Heart right ventricle (tissue), 16 donors: ENCODE measurements around the gene FGGY. TPM values are rescaled to one million over a fixed set of nuclear protein-coding genes. Genes with fewer than 3 reads are reported as not detected.

Source experiments
- ATAC-seq, 8 donors: fragments of 200-7000 bp; cut with Tn5 transposase; one replicate each; pipeline ENCODE4 v1.9.1; 2020; ENCODE audit warnings: mild to moderate bottlenecking in 8 of 8, moderate library complexity in 8 of 8, moderate number of reproducible peaks in 1 of 8
- DNase-seq, 2 donors: peaks; one replicate each; pipeline ENCODE4 v3.0.0-alpha.2; 2020
- H3K27ac ChIP-seq, 10 donors: fragments of 200-600 bp; sonication (generic) in 2 of 10; one replicate each; pipeline versions ENCODE4 v1.5.0 to v1.8.0; 2020 to 2022; ENCODE audit warnings: mild to moderate bottlenecking in 3 of 10
- H3K27me3 ChIP-seq, 7 donors: fragments of 200-600 bp; one replicate each; pipeline ENCODE4 v1.8.0; 2021 to 2022; ENCODE audit warnings: mild to moderate bottlenecking in 2 of 7
- H3K36me3 ChIP-seq, 9 donors: fragments of 200-600 bp; sonication (generic) in 1 of 9; one replicate each; pipeline versions ENCODE4 v1.5.0 to v1.8.0; 2020 to 2022; ENCODE audit warnings: mild to moderate bottlenecking in 2 of 9
- H3K4me1 ChIP-seq, 9 donors: fragments of 200-600 bp; sonication (generic) in 1 of 9; one replicate each; pipeline versions ENCODE4 v1.5.0 to v1.8.0; 2020 to 2022; ENCODE audit warnings: mild to moderate bottlenecking in 4 of 9
- H3K4me3 ChIP-seq, 10 donors: fragments of 200-600 bp; sonication (generic) in 2 of 10; one replicate each; pipeline versions ENCODE4 v1.5.0 to v1.8.0; 2020 to 2022; ENCODE audit warnings: mild to moderate bottlenecking in 7 of 10, moderate library complexity in 2 of 10
- H3K9me3 ChIP-seq, 11 donors: fragments of 200-600 bp in 10 of 11; sonication (generic) in 2 of 11; one replicate each; pipeline versions ENCODE4 v1.5.0 to v1.8.0; 2013 to 2022; ENCODE audit warnings: mild to moderate bottlenecking in 2 of 11, control low read depth in 1 of 11, moderate library complexity in 1 of 11
- WGBS, 2 donors: extraction: QIAGEN DNeasy Blood & Tissue Kit; methylation state at CpG; one replicate each; pipeline ENCODE4 v1.1.7; 2013; ENCODE audit warnings: inconsistent platforms in 1 of 2; 5-methylcytosine and 5-hydroxymethylcytosine counted together
- intact Hi-C, 10 donors: fragments of 100-400 bp; cut with DNase I; formaldehyde crosslinking; loops; one replicate each; pipeline versions ENCODE4 v1.11.1 to v1.14.2; 2022
- polyA plus RNA-seq, 2 donors: library from polyadenylated mRNA; stranded (reverse); fragments of 200-250 nt; gene quantifications; one replicate each; pipeline ENCODE4 v1.2.3, GENCODE V29; 2013
- total RNA-seq, 10 donors: library from RNA; stranded (reverse); fragmentation: NEBNext Ultra II Directional in 3 of 10; extraction: Animal tissue kit (Norgen Biotek cat#: 25700) in 3 of 10; gene quantifications; one replicate each; pipeline versions ENCODE4 v1.2.1 to v1.2.4, GENCODE V29; 2021 to 2023
- TF ChIP-seq, protein P1 (sequence below), 9 donors: fragments of 200-600 bp; sonication (generic) in 2 of 9; IDR thresholded peaks; one replicate each; pipeline versions ENCODE4 v1.5.0 to v1.8.0; 2021 to 2022; ENCODE audit warnings: antibody characterized with exemption in 9 of 9, mild to moderate bottlenecking in 5 of 9, moderate library complexity in 1 of 9
- donor health status: Arrhythmogenic right ventricular cardiomyopathy.
- donor health status: ischemic (EF 13 %, LVEDD 7.1; RV severe dilation, severe dysfunction).
- donor health status: healthy with polysubstance abuse.
- donor health status: DM: no; HTN: yes; CAD: no.
- donor health status: DM: no; HTN: no; CAD: no.
- donor health status: ischemic (EF 25% LVEDD 6.9; RV normal size, moderate dysfunction).
- donor health status: ischemic (EF 25% LVEDD 5.7; RV mildly dilated, moderate dysfunction).
- donor health status: healthy.
- donor health status: DM: yes; HTN: yes; CAD: no.
- donor health status: Ischemic cardiomyopathy.
- donor health status: ischemic (EF 35%, LVEDD 5.7; RV mildly dilated, moderate dysfunction).
- donor health status: nonischemic (EF 11% LVEDD 7.7; RV severe dilation, severe dysfunction).
- donor health status: DM: yes; HTN: yes; CAD: no.
- donor health status: PGD.
- donor health status: ischemic (EF 29% LVEDD 5.4; RV normal size, mild dysfunction).
- donor health status: nonischemic (EF 23%, LVEDD 6.1; RV moderate dilation, normal function).

The FGGY gene
- total and polyA plus RNA-seq, 12 donors: 3.1 to 51.8 (median 34.7) TPM

DNA sequence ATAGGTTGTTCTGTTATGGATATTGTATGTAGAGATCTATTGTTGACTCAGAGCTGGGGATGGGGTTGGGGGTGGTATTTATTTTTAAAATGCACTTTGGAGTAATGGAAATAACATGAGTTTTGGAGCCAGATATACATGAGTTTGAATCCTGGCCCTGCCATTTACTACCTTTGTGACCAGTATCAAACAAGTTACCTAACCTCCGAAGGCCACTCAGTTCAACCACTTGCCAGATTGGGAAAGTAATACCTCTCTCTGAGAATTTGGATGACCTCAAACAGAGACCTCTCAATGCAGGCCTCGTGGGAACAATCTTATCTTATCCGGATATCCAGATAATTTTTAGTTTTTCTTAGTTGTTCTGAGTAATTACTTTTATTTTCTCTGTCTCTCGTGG, 181.0 kb downstream of the FGGY start:
- H3K9me3 ChIP-seq: no peaks in the 10 kb centered on the region
- no peaks in the 10 kb centered on the region for H3K36me3 ChIP-seq
- TF ChIP-seq, protein P1, sequence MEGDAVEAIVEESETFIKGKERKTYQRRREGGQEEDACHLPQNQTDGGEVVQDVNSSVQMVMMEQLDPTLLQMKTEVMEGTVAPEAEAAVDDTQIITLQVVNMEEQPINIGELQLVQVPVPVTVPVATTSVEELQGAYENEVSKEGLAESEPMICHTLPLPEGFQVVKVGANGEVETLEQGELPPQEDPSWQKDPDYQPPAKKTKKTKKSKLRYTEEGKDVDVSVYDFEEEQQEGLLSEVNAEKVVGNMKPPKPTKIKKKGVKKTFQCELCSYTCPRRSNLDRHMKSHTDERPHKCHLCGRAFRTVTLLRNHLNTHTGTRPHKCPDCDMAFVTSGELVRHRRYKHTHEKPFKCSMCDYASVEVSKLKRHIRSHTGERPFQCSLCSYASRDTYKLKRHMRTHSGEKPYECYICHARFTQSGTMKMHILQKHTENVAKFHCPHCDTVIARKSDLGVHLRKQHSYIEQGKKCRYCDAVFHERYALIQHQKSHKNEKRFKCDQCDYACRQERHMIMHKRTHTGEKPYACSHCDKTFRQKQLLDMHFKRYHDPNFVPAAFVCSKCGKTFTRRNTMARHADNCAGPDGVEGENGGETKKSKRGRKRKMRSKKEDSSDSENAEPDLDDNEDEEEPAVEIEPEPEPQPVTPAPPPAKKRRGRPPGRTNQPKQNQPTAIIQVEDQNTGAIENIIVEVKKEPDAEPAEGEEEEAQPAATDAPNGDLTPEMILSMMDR (IDR thresholded peaks at IDR 0.05): no peak
- DNase-seq (no peak), ATAC-seq (no peak)
- no peaks in the 10 kb centered on the region for H3K27me3 ChIP-seq
- H3K4me3 ChIP-seq: no peak overlapping the region
- H3K4me1 ChIP-seq: peaks cover 0 to 17% (median 7%) of the 10 kb centered on the region in 9 donors
- 69 to 75% methylated on average over 4 of the region's 4 CpGs for WGBS, 2 donors
- no peak overlapping the region for H3K27ac ChIP-seq
- intact Hi-C loops: no loop called here

DNA sequence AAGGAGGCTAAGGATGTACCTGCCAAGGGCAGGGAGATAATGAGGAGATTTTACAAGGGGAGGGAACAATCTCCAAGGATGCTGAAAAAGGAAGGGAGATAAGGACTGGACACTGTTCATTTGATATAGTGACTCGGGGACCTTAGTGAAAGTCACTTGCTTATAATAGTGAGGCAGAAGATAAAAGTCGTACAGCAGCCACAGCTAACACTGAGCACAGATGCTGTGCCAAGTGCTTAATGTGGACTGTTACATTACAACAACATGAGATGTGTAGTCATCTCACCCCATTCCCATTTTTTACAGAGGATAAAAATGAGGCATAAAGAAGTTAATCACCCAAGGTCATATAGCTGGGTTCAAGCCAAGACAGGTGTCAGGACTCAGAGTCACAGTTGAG, 181.9 kb downstream of the FGGY start:
- TF ChIP-seq, protein P1 (IDR thresholded peaks at IDR 0.05): no peak
- H3K27me3 ChIP-seq: no peaks in the 10 kb centered on the region
- ATAC-seq (peak in 6 of 8 donors; percentile 34 to 89 (median 73)), DNase-seq (no peak)
- no peak overlapping the region for H3K27ac ChIP-seq
- no peaks in the 10 kb centered on the region for H3K9me3 ChIP-seq
- H3K36me3 ChIP-seq: no peaks in the 10 kb centered on the region
- intact Hi-C loops: no loop called here
- 43 to 58% methylated on average over 2 of the region's 2 CpGs for WGBS, 2 donors
- H3K4me3 ChIP-seq: no peak overlapping the region
- peaks cover 0 to 27% (median 8%) of the 10 kb centered on the region in 9 donors for H3K4me1 ChIP-seq

DNA sequence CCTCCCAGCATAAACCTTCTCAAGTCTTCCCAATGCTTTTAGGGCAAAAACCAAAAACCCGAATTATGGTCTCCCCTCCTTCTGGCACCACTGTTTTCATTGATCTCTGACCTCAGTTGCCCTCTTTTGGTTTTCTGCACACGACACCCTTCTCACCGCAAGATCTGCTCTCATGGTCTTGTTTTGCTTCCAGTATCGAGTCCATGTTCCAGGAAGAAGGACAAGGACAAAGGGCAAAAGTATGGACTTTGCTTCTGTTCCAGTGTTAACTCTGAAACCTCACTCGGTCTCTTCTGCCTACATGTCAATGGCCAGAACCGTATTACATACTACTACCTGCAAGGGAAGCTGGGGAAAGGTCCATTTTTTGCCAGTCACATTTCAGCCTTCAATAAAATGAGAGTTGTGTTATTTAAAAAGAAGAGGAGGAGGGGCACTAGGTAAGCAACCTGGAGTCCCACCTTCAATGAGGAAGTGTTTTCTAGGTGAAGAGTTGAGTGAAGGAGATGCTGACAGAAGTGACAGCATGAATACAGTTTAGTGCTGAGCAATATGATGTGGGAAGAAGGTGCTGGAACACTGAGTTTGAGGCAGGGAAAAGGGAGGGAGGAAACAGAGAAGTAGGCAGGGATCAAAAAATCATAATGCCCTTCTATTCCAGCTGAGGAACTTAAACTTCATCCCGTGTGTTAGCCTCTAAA, 183.4 kb downstream of the FGGY start:
- no peak for DNase-seq

DNA sequence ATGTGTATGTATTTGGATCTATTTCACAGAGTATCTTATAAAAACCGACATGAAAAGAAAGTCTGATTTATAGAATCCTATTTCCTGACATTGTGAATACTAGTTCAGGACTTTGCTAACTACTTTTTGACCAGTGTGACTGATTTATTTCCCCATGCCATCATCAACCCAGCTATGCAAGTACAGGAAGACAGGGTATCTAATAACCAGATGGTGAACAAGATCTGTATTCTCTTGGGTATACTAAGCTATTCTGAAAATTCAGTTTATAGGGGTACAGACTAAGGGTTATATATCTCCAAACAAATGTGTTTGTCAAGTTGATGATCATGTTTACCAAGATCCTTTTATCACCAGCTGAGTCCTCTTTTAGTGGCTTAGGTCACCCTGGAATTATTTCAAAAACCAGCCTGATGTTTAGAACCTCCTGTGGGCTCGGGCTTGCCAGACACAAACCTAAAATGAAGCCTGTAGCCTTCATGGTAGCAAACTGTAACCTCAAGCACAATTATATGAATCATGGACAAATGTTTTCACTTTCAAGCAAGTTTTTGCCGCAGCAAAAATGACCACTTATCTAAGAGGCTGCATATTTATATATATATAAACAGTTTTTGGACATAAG, 185.1 kb downstream of the FGGY start:
- Histone ChIP-seq H3K9me3 (no peaks in the 10 kb centered on the region), H3K36me3 (no peaks in the 10 kb centered on the region), H3K4me3 (no peak overlapping the region), H3K4me1 (peaks cover 0 to 37% (median 13%) of the 10 kb centered on the region in 9 donors), H3K27ac (no peak overlapping the region), H3K27me3 (no peaks in the 10 kb centered on the region)
- no peak for ATAC-seq
- 69 to 72% methylated on average over 3 of the region's 3 CpGs for WGBS, 2 donors
- TF ChIP-seq, protein P1 (IDR thresholded peaks at IDR 0.05): no peak
- DNase-seq: no peak
- intact Hi-C loops: no loop called here

More for the DNA sequence above, 183.4 kb downstream of the FGGY start:
- Histone ChIP-seq H3K36me3 (no peaks in the 10 kb centered on the region), H3K4me3 (no peak overlapping the region), H3K27me3 (no peaks in the 10 kb centered on the region), H3K4me1 (peaks cover 0 to 32% (median 13%) of the 10 kb centered on the region in 9 donors), H3K27ac (no peak overlapping the region), H3K9me3 (no peaks in the 10 kb centered on the region)
- no peak for ATAC-seq
- intact Hi-C loops: no loop called here
- TF ChIP-seq, protein P1 (IDR thresholded peaks at IDR 0.05): no peak
- WGBS, 2 donors: 92 to 95% methylated on average over 7 of the region's 7 CpGs
